Stimulated activated naive CD4-positive, alpha-beta T cell treated with Interleukin-2 at 50 U/mL for 16 hours (primary cell): ENCODE measurements around the gene MYOM3.

Source experiments
- DNase-seq: peaks from one replicate; lab custom pipeline; 2025; lab: John Stamatoyannopoulos, UW

Gene MYOM3

DNA sequence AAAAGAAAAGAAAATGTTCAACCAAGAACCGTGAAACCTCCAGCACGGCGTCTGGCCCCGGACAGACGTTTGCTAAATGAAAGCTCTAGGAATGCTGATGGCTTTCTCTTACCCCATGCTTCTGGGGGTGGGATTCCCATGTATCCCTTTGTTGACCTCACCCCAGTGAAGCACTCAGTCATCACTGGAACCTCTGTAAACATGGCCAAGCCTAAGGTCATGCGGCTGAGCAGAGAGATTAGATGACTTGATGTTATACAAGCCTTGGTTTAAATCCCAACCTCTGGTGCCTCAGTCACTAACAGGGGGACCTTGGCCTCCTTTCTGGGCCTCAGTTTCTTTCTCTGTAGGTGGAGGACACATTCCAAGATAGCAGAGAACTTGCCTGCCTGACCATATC is 2.8 kb upstream of the MYOM3 start:
- DNase-seq = no peak

DNA sequence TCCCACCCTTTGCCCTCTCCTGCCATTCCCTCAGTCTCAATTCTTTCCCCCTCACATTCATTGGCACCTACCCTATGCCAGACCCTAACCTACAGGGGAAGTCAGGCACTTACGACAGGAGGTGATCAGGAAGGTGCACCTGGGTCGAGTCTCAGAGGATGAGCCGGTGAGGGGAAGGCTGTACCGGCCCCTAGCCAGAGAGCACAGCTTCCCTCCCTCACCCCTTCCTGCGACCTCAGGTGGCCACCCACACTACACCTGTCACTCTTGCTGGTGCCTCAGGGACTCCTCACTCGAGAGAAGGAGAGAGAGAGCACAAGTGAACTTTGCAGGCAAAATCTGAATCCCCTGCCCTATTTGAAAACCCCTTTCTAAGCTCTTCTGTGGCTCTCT is 1.7 kb upstream of the MYOM3 start:
- DNase-seq = no peak

DNA sequence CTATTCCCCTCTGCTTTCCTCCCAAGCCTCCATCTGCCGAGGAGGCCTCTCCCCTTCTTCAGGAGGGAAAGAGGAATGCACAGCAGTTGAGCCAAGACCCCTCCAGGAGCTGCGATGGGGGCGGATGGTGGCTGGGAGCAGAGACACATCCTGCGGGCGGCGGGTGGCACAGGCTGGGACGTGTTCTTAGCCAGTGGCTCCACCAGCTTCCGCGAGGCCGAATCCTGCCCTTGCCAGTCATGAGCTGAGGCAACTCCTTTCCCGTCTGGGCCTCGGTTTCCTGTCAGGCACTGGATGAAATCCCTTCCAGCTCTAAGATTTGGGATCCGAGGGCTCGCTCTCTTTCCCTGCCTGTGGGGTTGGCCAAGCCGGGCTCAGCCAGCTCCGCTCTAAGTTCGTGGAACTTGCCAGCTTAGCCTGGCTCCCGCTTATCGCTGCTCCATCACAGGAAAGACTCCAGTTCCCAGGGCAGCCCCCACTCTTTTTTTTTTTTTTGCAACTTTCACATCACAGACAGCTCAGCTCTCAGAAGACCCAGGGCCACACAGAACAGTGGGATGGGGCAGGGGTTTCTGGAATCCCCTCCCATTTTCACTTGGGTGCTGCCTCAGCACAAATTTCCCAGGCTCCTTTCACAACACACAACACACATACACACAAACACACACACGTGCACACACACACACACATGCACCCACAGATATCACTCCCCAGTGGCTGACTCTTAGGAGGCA is 506 bp downstream of the MYOM3 start:
- no peak for DNase-seq

DNA sequence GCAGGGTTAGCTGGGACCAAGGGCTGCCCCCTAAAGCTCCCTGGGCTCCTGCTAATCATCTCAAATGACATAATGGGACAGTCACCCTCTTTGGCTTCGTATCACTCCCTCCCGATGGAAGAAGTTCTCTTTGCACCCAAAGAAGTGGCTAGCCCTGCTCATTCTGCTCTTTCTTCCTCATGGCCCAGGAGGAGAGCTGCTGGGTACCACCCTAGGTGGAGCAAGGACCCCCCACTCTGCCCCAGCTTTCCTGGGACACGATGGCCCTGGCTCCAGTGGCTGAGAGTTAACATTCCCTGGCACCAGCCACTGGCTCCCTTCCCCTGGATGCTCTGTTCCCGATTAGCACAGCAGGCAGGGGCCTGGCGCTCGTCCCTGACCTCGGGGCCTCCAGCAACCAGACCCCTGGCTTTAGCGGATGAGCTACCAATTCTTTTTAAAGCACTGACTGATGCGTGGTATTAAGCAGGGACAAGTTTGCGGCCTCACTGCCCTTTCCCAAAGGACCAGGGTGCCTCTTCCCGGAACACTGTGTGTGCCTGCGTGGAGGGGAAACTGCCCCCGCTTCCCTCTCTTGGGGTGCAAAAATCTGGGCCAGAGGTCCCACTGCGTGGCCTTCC is 1.2 kb downstream of the MYOM3 start:
- no peak for DNase-seq

DNA sequence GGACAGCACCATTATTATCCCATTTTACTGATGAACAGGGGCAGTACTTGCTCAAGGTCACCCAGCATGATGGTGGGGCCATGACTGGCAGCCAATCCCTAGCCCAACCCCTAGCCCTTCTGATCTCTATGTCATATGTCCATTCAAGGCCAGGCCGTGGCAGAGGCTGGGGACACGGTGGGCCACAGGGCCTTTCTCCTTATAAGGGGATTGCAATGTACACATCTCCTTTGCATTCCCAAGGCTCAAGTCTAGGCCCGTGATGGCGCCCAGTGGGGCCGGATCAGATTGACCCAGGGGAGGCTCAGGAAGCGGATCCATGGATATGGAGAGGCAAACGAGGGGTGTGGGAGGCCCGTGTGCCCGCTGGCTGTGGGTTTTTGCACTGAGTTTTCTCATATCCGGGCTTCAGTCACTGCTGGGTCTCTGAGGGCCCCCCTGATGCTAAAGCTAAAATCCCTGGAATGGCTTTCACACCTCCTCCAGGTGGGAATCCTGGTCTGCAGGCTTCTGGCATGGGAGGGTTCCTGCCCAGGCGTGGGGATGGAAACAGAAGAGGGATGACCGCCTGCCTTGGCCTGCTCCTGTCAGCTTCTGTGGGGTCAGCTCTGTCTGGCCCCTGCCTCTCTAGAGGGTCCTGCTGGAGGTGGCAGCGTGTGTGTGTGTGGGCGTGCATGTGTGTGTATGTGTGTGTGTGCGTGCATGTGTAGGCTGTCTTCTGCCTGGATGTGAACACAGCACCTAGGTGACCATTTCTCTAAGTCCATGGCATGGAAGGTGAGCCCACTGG is 2.1 kb downstream of the MYOM3 start:
- DNase-seq = no peak

DNA sequence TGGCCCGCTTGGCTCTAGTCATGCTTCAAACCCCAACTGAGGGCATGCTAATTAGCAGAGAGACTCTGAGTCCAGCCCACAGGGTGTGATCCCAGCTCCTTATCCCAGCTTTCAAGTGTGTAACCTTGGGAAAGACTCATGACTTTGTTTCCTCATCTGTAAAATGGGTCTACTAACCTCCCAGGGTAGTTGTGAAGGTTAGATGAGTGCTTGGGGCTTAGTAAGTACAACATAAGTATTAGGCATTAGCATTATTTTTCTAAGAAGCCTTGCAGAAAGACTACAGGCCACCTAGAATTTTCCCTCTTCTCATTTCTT is 2.8 kb downstream of the MYOM3 start:
- no peak for DNase-seq

DNA sequence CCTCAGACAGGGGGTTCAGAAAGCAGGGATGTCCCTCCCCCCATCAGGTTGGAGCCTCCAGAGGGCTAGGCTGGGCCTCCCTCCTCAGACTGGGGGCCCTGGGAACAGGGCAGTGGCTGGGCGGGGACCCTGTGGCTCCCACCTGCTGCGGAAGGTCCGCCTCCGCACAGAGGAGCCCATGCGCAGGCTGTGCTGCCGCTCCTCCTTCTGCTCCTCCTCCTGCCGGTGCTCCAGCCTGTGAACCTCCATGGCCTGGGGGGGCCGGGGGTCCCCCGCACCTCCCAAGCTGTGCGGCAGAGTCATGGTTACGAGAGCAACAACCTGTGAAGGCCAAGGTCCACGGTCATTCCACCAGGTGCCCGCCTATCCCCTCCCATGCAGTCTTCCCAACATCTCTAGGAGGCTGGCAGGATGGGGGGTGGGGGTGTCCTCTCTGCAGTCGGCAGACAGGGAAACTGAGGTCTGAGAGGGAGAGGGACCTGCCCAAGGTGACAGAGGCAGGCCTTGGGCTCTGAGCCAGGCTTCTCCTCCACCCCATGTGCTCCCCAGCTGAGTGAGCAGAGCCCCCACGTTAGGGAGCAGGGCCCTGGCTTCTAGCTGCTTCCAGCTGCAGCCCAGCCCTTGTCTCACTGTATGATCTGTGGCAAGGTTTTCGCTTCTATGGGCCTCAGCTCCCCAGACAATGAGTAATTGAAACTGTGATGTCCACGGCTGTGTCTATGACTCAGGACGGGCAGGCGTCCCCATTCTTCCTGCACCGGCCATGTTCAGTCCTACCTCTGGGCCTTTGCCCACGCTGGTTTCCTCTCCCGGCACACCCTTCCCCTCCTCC is 3.4 kb downstream of the MYOM3 start:
- DNase-seq = no peak

DNA sequence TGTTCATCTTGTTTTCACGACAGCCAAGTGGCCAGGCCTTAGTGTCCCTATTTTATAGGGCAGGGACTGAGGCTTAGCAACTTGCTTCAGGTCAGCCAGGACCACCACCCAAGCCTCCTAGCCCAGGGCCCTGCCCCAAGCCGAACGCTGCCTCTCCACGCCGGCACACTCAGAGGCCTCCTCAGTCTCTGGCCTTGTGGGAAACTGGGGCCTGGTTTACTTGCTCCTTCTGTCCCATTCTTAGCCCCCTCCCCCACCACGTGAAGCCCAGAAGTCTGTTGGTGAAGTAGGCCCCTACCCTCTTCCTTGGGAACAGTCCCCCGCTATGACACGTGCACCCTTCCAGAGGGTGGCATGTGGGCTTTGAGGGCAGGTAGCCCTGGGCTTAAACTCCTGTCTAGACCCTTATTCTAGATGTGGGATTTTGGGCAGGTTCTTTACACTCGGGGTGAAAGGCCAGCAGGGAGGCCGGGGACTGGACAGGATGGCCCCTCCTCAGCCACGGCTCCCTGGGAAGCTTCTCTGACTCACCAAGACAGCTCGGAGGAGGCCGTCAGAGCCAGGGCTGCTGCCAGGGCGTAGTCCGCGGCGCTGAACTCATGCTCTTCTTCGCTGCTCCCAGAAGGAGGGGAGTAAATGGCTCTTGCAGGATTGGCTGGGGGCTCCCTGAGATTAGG is 4.3 kb downstream of the MYOM3 start:
- DNase-seq = no peak

DNA sequence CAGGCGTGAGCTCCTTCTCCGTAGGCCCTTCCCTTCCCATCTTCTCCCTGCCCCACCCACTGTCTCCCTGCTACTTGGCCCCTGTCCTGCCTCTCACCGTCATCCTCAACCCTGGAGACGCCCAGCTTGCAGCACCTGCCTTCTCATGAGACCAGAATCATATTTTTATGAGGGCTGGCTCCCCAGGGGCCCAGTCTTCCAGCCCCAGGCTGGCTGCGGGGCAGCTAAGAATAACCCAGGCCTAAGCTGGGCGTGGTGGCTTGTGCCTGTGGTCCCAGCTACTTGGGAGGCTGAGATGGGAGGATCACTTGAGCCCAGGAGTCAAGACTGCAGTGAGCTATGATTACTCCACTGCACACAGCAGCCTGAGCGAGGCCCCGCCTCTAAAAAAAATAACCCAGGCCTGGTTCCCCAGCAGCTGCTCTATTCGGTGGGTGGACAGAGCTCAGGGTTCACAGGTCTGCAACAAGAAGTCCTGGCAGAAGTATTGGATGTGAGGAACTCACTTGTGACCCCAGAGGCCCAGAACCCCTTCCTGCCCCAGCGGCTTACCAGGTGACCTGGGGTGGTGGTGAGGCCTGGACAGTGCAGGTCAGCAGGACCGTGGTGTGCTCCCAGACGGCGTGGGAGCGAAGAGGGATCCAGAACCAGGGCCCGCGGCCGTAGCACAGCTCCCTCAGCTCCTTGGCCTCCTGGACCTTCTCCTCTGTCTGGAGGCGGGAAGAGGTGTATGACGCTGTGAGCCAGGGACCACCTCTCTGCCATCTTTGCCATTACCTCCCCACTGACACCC is 6.4 kb downstream of the MYOM3 start:
- no peak for DNase-seq

DNA sequence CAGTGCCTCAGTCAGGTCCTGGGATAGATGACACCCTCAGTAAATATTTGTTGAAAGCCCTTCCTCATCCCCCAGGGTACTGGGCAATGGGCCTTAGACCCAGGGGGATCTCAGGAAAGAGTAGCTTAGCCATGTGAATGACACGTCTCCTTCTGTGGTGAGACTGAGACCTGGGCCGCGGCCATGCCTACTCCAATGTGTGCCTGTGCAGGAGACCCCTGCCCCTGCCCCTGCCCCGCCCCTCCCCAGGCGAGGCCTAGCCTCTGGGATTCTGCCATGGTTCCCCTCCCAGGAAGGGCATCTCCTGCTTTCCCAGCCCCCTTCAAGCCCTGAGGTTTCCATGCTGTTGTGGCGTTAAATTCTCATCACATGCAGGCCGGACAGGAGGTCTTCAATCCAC is 7.1 kb downstream of the MYOM3 start:
- no peak for DNase-seq

DNA sequence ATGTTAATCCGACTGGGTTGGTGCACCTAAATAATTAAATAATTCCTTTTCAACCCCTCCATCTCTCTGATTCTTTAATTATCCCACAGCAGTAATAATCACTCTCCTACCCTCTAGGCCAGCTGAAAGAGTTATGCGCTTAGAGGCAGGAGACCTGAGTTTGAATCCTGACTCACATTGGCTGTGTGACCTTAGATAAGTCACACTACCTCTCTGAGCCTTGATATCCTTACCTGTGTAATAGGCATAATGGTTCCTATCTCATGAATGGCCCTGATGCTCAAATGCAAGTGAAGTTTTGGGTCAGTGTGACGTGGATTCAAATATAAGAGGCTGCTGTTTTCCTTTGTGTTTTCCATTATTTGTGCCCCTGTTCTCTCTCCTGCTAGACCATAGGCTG is 8.1 kb downstream of the MYOM3 start:
- DNase-seq = no peak

DNA sequence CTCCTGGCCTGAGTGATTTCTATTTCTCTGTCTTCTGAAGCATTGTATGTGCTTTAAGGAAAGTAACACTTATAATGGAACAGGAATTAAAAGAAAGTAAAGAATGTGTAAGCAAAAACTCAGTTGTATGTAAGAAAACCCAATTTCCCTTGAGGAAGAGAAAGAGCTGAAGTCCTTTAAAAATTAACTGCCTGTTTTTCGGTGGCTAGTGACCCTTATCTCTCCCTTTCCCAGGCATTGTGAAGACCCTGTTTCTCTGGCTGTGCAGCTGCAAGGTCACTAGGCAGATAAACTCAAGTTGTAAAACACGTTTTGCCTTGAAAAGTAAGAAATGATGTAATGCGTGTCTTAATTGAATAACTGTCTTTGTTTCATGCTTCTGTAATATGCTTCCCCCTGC is 8.5 kb downstream of the MYOM3 start:
- DNase-seq = no peak

DNA sequence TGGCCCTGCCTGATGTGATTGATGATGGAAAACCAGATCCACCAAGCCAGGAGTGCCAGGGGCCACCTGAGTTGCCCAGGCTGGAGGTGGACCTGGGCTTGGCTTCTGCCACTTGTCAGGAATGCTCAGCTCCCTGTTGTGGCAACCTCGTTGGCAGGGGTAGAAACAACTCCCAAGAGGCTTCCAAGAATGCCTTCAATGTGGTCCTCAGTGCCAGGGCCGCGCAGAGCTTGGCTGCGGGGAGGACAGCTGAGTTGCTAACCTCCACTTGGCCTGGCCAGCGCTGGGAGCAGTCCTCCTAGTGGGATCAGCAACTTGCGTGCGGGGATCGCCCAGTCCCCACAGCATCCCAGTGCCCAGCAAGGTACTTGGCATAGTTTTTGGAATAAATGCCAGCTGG is 9.0 kb downstream of the MYOM3 start:
- no peak for DNase-seq

DNA sequence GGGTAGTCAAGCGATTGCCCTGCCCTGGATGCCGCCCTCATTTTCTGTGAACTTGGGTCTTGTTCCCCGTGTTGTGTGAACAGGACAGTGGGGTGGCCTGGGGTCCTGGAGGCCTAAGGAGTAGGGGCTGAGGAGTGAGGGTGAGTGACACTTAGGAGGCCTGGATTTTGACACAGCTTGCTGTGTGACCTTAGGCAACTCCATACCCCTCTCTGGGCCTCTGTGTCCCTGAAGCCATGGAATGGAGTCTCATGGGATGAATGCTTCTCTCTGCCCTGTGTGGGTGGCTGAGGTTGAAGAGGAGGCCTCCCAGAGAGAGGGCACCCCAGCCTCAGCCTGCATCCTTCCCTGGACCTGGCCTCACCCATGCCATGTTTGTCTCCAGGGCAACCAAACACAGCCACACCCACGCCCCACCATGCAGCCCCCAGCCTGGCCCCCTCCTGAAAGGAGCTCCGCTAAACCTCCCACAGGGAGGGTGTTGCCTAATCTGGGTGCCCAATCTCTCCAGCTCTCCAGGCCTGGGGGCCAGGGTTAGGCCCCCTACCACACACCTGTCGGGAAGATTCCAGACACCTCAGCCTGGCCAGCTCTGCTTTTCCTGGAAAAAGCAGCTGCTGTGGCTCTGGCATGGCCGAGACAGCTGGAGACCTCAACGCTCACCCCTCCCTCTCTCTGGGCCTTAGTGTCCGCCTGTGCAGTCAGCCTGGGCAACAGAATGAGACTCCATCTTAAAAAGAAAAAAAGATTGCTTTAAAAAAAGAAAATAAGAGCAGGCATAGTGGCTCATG is 9.9 kb downstream of the MYOM3 start:
- DNase-seq = no peak

DNA sequence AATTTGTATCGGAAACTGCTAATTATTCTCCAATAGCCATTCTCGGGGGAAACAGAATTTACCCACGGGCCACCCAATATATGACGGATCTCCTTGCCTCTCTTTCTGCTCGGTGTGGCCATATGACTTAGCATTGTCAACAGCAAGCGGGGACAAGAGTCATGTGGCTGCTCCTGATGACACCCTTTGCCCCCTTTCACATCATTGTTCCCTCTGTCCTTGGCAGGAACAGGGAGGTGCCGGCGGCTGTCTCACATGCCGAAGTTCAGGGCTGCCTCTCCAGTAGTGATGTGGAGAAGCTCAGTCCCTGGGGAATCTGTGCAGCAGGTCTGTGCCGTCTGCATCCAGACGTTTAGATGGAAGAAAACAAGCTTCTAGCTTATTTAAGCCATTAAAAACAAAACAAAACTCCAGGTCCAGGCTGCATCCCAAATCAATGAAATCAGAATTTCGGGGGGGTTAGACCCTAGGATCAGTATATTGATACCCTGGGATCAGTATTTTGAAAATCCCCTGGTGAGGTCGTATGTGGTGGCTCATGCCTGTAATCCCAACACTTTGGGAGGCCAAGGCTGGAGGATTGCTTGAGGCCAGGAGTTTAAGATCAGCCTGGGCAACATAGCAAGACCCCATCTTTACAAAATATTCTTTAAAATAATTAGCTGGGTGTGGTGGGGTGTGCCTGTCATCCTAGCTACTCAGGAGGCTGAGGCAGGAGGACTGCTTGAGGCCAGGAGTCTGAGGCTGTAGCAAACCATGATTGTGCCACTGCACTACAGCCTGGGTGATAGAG is 10.8 kb downstream of the MYOM3 start:
- DNase-seq = no peak

DNA sequence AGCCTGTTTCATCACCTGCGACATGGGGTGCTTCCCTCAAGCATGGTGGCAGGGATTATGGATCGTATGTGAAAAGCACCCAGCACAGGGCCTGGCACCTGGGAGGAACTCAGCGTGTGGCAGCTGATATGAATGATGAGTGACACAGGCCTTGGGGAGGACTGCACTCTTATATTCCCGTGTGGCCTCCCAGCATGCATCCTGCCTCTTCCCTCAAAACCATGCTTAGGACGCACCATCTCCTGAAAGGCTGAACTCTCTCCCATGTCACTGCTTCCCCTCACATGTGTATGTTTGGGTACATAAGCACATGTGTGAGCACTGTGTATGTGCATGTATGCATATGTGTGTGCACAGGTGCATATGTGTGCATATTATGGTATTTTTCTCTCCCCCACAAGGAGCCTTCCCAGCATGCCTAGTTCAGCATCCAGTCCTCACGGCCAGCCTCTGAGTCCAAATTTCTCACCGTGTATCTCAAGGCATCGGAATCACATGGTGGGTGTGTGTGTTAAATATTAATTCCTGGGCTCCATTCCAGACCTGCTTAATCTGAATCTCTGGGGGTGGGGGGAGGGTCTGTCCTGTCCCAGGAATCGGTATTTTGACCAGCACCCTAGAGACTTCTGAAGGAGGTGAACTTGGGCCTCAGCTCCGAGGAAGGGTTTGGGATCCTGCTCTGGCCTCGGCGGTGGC is 12.8 kb downstream of the MYOM3 start:
- DNase-seq = no peak

DNA sequence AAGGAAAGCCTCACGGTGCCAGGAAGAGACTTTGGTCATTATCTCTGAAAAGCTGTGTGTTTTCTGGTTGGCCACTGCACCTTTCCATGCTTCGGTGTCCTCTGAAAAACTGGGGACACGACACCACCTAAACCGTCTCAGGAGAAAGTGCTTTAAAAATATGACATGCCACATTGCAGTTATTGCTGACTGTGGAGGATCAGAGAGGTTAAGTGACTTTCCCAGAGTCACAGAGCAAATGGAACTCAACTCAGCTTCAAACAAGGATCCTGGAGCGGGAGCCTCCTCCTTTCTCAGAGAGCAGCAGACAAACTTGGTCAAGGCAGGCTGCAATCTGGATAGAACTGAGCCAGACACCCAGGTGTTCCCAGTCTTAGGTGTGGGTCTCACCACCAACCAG is 13.8 kb downstream of the MYOM3 start:
- no peak for DNase-seq

DNA sequence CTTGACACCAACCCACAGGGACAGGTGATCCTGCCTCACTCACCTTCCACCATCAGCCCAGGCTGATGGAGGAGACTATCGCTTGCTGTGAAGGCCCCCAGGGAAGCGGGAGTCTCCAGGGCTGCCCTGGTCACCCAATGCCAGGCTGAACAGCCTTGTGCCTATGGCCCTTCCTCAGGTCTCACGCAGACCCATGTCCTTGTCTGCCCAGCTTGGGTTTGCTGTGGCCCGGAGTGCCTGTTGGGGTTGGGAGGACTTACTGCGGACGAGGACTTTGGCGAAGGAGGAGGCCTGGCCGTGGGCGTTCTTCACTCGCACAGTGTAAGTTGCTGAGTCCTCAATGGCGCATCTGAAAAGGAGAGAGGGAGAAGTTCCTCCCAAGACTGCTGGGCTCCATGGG is 14.3 kb downstream of the MYOM3 start:
- DNase-seq = no peak

DNA sequence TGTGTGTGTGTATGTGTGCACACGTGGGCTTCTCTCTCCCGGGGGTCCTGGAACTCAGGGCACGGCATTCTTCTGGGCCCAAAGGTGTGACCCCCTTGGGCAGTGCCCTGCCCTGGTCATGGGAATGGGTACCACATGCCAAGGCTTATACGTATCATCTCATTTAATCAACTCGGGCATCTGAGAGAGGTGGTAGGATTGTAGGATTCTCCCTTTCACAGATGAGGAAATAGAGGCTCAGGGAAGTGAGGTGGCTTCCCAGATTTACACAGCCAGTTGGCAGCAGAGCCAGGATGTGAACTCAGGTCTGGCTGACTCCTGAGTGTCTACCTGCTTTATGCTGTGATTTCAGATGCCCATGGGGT is 15.2 kb downstream of the MYOM3 start:
- DNase-seq = no peak
